ENCODE results near the gene CNTNAP2.

GRCh38 chr7:148330822-148331221 lies 2214.2 kb downstream of the CNTNAP2 start:
- TF ChIP-seq CTCF (IDR thresholded peaks at IDR 0.05): no peak
- TF ChIP-seq POLR2A (IDR thresholded peaks at IDR 0.05): no peak
- TF ChIP-seq EP300 (IDR thresholded peaks at IDR 0.05): no peak
